ENCODE measurements around the gene SORL1.
A peak's percentile ranks its signal among the peaks of the same experiment; 100 is the strongest.

SORL1 gene

GRCh38 chr11:121513807-121514206, 61.7 kb downstream of the SORL1 start:
- DNase-seq, result no peak

- no peak for DNase-seq
Observed at GRCh38 chr11:121514432-121515334, 62.6 kb downstream of the SORL1 start.

DNA sequence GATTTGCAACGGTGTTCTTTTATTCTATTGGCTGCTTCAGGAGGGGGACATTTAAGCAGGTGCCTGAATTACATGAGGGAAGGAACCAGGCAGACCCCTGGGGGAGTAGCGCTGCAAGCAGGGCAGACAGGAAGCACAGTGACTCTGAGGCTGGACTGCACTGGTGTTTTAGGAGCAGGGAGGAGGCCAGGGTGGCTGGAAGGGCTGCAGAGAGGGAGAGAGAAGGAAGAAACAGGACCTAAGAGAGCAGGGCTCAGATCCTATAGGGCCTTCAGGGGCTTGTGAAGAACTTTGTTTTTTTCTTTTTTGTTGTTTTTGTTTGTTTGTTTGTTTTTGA, 63.2 kb downstream of the SORL1 start:
- no peak for DNase-seq

DNA sequence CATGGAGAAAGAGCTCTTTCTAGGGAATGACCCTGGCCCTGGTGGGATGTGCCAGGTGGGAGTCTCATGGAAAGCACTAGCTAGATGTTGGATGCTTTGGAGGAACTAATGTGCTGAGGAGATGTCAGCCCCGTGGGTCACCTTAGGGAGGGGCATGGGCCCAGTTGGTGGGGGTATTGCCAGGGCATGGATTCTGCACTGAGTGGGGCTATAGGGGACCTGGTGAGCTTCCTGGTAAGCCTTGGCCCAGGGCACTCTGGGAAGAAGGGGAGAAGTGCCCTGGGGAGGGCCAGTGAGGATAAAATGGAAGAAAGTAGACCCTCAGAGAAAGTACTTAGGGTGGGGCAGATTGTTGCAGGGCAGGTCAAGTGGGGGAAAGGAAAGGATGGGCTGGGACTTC, 65.9 kb downstream of the SORL1 start:
- no peak for DNase-seq

DNA sequence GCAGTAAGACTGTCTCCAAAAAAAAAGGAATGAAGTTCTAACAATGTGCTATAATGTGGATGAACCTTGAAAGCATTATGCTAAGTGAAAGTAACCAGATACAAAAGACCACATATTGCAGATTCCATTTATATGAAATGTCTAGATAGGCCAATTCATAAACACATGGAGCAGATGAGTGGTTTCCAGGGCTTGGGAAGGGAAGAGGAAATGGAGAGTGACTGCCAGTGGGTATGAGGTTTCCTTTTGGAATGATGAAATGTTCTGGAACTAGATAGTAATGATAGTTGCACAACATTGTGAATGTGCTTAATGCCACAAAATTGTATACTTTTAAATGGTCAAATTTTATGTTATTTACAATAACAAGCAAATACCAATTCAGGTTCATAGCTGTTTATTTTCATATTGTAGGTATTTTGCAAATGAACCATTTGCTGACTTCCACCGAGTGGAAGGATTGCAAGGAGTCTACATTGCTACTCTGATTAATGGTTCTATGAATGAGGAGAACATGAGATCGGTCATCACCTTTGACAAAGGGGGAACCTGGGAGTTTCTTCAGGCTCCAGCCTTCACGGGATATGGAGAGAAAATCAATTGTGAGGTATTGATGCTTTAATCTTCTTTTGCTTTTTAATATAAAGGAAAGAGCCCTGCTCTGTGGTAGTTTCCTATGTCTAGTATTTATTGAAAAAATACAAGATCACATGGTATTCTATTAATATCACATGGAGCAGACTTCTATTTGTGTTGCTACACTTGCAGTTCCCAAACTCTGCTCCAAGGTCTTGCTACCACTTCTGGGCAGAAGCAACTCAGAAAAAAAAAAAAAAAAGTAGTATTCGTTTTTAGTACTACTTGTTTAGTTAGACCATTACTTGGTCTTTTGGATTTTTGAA, 68.4 kb downstream of the SORL1 start:
- no peak for DNase-seq

- DNase-seq, result no peak
Observed at GRCh38 chr11:121521145-121522042, 69.3 kb downstream of the SORL1 start.

DNA sequence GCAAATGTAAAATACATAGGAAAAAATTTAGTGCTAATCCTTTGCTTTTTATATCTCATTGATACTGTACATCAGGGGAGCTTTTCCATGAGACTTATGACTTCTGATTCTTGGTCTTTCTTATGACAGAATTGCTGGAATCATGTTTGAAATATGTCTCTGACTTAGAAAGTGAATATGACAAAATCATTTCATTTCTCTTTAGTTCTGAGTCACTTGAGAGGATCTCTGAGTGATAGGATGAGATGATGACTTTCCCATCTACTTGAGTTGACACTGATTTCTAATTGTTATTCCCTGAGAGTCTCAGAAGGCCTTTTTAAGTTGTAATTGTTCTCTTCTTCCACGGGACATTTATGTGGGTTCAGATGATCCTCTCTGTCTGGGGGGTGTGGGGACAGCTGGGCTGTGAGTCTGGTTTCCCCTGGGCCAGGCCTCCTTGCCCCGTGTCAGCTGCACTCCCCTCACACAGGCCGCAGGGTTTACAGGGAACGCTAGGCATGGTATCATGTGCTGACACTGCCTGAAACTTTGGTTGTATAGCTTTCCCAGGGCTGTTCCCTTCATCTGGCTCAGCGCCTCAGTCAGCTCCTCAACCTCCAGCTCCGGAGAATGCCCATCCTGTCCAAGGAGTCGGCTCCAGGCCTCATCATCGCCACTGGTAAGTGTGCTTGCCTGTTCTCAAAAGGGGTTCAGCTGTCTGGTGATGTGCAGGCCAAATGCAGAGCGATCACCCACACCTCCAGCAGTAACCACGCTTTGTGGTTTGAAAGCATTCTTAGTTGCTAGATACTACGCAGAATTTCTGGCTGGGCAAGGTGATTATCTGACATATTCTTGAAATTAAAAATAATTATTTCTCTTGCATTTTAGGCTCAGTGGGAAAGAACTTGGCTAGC, 70.2 kb downstream of the SORL1 start:
- DNase-seq, result no peak

DNA sequence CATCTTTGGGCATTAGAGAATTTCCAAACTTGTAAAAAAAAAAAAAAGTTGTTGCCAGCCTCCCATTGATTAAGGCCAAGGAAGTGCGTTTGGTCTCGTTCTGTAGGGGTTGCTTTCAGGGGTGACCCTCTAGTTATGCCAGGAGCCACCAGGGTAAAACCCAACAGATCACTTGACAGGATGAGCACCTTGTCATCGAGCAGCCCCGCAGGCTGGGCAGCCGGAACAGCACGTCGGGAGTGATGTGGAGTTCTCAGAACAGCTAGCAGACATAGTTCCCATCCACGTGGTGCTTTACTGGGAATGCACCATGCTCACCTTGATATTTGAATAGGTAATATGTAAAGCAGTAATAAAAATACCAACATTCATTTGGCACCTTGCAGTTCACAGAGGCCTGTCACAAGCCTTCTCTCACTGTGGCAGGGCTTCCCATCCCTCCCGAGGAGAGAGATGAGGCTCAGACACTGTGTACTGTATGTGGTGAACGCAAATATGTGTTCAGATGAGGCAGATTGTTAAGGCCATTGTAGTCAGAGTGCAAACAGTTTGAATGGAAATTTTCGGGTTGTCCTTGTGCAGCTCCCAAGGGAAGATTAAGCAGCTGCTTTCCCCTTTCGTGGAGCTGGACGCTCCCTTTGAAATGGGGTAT, 71.6 kb downstream of the SORL1 start:
- no peak for DNase-seq

GRCh38 chr11:121524233-121524631, 72.1 kb downstream of the SORL1 start:
- DNase-seq, result no peak

DNA sequence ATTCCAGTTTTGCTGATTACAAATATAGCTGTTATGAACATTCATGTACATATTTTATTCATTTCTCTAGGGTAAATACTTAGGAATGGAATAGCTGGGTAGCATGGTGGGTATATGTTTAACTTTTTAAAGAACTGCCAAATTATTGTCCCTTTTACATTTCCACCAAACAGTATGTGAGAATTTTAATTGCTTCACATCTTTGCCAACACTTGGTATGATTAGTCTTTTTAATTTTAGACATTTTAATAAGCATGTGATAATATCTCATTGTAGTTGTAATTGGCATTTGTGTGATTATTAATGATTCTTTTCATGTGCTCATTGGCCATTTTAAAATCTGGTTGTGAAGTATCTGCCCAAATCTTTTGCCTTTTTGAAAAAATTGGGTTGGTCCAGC, 73.3 kb downstream of the SORL1 start:
- no peak for DNase-seq

GRCh38 chr11:121530257-121530656, 78.1 kb downstream of the SORL1 start:
- DNase-seq, result no peak

DNA sequence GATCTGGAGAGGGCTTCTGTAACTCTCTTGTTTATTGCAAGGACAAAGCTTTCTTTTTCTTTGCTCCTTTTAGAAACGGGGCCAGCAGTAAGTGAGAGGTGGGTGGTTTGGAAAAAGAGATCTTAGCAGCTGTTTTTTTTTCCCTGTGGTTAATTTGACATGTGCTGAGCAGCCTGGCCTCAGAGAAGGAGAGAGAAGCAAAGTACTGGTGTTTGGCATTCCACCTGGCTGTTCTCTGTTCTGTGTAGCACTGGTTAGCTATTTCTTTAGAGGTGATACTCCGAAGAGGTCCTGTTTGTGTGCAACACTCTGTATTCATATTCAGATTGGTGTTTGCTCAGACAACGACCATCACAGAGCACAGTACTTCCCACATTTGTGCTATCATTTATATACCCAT, 81.5 kb downstream of the SORL1 start:
- DNase-seq, result no peak

- DNase-seq, result no peak
Observed at GRCh38 chr11:121534131-121535093, 82.3 kb downstream of the SORL1 start.

GRCh38 chr11:121535129-121535796, 83.1 kb downstream of the SORL1 start:
- no peak for DNase-seq

DNA sequence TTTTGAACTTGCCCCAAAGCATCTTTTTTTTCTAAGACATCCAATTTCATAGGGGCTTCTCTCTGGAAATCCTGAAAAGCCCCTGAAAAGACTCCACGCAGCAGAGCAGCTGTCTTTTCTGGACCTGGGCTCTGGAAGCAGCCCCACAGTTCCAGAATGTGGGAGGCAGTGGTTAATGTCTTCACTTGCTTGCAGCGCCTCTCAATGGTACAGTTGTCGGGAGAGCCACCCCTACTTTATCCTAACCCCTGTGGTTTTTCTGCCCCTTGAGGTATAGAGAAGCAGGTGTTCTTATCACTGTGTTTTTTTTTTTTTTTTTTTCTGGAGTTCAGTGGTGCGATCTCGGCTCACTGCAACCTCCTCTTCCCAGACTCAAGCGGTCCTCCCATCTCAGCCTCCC, 84.0 kb downstream of the SORL1 start:
- DNase-seq, result no peak

DNA sequence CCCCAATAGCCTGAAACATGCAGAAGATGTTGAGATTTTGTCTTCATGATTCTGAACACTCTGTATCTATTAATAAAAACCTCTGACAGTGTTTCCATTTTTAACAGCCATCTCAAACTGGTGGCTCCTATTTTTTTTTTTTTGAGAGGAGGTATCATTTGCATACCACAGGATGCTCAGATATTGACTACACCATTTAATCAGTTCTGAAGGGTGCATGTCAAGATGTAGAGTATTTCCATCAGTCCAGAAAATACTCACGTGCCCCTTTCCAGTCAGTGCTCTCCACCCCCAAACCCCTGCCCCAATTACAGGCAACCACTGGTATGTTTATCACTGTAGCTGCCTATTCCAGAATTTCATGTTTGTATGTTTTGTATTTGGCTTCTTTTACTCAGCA, 85.9 kb downstream of the SORL1 start:
- DNase-seq, result peak; percentile 22

DNA sequence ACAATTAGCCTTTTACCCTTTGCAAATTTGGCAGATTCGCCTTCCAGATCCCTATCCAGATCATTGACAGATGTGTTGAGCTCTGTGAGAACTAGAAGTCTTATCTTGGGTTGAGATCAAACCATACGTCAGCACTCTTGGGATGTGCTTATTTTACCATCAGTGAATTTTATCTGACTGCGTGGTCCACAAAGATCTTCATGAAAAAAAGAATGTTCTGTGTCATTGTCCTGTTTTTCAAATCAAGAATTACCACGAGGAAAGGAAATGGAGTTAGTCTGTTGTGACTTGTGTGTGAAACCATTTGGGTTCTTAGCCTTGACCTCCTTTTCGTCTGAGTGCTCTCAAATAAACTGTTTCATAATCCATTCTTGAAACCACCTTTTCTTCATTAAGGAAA, 86.9 kb downstream of the SORL1 start:
- no peak for DNase-seq

GRCh38 chr11:121540627-121541026, 88.5 kb downstream of the SORL1 start:
- DNase-seq, result no peak

GRCh38 chr11:121543836-121544380, 91.8 kb downstream of the SORL1 start:
- no peak for DNase-seq
